ENCODE results near the gene UGT2B17.
A peak's percentile ranks its signal among the peaks of the same experiment; 100 is the strongest.
"Not testable (repeated sequence)": the region's sequence is repeated elsewhere in the genome, so short reads cannot be mapped to it uniquely, and the experiment has no call there.

UGT2B17 gene

DNA sequence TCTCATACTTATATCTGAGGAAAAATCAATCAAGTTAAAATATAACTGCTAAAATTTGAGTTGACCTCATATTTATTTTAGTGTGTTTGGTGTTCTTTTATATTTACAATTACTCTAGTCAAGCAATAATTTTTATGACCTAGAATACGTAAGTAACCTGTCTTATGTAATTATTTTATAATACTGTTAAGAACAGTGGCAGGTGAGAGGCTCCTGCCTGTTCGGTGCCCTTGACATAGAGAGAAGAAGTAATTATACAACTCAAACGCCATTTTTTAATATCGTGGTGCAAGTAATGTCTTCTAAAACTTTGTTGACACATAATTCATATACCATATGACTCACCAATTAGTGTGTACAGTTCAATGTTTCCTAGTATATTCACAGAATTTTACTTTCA, 7.6 kb downstream of the UGT2B17 start:
- not testable (repeated sequence) for DNase-seq

DNA sequence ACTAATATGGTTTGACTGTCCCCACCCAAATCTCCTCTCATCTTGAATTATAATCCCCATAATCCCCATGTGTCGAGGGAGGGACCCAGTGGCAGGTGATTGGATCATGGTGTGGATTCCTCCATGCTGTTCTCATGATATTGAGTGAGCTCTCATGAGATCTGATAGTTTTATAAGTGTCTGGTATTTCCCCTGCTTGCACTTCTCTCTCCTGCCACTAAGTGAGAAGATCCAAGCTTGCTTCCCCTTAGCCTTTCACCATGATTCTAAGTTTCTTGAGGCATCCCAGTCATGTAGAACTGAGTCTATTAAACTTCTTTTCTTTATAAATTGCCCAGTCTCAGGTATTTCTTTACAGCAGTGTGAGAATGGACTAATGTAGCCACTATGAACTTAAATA, 9.8 kb downstream of the UGT2B17 start:
- not testable (repeated sequence) for DNase-seq

DNA sequence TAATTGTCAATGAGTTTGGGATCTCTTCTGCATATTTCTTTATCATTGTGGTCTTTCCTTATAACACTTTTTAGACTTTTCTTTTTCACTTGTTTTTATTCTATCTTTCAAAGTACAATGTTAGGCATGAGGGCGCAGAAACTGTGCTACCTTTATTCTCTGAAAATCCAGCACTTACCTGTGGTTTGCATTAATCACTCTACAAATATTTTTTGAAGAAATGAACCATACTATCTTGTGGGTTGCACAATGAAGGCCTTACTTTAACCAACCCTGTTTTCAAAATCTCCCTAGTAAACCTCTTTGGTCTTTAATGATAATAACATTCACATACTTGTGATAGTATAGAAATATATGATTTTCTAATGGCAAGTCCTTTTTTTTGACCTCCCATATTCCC, 11.0 kb downstream of the UGT2B17 start:
- DNase-seq = not testable (repeated sequence)

DNA sequence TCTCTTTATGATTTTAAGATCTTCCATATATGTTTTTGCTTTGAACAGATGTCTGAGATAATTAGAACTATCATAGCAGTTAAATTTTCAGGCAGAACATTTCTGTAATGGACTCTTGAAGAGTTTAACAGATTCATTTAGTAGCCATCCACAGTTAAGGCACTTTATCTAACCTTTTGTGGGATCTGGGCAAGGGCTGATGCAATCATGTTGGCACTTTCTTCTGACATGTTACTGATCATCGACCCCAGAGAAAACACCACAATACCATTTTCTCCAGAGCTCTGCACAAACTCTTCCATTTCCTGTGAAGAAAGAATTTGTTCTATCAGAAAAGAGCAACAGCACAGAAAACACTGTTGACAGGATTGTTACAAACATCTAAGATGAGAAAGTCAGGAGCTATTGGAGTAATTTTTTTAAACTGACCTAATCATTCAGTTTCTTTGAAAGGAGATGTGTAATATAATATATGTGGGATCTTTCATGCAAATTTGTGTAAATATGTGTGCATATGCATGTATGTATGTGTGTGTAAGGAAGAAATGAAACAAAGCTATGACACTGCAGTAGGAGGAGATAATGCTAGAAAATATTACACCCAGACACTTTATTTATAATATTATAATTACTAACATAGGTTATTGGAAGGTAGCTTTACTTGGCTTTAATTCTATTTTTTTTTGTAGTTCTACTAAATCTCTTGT, 15.6 kb downstream of the UGT2B17 start:
- not testable (repeated sequence) for DNase-seq

DNA sequence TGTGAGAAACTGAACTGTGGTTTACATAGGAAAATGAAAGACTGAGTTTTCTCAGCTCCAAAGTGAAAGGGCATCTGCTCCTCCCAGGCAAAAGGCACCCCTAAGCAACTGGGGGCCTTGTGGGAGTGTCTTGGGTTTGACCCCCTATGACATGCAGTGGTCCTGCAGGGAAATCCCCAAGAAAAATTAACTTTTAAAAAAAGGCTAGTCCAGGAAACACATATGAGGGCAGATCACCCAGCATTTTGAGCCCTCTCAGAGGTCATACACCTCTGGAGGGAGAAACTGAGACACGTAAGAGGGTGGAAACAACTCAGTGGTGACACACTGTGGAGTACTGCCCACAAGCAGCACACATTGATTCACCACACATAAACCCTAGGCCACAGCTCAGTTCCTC, 22.3 kb downstream of the UGT2B17 start:
- not testable (repeated sequence) for DNase-seq

DNA sequence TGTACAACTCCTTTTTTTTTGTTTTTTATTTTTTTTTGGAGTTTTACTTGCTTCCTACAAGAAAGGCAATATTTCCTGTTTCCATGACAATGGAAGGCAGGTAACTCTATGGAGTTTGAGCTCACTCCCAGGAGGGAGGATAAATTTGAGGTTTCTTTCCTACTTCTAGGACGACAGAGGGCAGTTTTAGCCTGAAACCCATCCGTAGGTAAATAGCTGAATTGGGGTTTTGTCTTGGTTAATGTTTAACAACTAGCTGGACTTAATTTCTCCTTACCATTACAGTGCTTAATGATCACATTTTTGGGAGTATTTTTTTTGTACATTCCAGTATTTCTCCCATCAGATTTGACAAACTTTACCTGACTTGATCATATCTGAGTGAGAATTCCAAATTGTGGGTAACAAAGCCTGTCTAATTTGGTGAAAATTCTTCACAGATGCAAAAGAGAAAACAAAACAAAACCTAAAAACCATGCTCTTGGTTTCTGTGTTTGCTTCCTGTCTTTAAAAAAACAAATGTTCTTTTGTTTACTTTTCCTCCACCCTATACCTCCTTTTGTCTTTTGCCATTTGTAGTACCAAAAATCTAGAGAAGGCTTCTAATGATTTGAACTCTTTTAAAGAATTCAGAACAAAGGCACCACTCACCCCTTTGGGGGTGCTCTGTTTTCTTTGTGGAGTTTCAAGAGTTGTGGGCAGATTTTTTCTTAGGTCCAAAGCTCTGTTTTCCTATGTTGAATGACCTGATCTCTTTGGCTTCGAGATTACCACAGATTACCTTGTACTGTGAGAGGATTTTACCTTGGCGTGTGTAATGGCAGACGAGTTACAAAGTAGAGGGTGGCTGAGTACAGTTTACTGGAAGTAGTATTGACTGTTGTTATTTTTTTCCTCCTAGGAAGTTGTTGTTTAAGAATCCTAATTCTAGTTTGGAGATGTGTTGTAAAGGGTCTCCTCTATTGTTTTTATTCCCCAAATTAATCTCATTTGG, 23.0 kb downstream of the UGT2B17 start:
- not testable (repeated sequence) for DNase-seq

DNA sequence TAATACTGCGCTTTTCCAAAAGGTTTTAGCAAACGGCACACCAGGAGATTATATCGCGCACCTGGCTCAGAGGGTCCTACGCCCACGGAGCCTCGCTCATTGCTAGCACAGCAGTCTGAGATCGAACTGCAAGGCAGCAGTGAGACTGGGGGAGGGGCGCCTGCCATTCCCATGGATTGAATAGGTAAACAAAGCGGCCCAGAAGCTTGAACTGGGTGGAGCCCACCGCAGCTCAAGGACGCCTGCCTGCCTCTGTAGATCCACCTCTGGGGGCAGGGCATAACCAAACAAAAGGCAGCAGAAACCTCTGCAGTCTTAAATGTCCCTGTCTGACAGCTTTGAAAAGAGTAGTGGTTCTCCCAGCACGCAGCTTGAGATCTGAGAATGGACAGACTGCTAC, 33.4 kb downstream of the UGT2B17 start:
- not testable (repeated sequence) for DNase-seq

DNA sequence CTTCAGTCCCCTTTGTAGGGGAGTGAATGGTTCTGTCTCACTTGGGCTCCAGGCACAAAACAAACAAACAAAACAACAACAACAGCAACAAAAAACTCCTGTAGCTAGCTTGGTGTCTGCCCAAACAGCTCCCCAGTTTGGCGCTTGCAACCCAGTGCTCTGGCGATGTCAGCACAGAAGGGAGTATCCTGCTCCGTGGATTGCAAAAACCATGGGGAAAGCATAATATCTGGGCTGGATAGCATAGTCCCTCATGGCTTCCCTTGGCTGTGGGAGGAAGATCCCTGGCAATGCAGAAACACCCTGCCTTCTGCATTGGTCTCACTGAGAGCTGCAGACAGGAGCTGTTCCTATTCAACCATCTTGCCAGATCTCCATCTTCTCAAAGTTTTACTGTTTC, 39.7 kb downstream of the UGT2B17 start:
- no peak for DNase-seq

DNA sequence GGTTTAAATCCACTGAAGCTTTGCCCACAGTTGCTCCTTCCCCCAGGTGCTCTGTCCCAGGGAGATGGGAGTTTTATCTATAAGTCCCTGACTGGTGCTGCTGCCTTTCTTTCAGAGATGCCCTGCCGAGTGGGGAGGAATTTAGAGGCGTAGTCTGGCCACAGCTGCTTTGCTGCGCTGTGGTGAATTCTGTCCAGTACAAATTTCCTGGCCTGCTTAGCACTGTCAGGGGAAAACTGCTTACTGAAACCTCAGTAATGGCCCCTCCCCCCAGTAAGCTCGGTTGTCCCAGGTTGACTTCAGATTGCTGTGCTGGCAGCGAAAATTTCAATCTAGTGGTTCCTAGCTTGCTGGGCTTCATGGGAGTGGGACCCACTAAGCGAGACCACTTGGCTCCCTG, 40.1 kb downstream of the UGT2B17 start:
- no peak for DNase-seq

DNA sequence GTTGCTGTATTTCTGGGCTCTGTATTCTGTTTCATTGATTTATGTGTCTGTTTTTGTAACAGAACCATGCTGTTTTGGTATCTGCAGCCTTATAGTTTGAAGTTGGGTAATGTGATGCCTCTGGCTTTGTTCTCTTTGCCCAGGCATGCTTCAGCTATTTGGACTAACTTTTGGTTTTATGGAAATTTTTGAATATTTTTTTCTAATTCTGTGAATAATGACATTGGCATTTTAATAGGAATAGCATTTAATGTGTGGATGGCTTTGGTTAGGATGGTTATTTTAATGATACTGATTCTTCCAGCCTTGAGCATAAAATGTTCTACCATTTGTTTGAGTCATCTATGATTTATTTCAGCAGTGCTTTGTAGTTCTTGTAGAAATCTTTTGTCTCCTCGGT, 53.9 kb downstream of the UGT2B17 start:
- not testable (repeated sequence) for DNase-seq

DNA sequence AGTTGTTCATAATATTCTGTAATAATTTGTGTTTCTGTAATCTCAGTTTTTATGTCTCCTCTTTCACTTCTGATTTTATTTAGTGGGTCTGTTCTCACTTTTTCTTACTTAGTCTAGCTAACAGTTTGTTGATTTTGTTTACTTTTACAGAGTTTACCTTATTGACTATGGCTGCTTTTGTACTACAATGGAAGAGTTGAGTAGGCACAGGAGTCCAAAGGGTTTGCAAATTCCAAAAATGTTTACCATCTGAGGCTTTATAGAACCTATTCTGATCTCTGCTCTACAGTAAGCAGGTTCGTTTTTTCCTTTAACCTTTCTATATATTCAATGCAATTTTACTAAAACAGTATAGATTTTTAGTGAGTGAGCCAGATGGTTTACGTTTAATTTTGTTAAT, 55.1 kb downstream of the UGT2B17 start:
- no peak for DNase-seq

DNA sequence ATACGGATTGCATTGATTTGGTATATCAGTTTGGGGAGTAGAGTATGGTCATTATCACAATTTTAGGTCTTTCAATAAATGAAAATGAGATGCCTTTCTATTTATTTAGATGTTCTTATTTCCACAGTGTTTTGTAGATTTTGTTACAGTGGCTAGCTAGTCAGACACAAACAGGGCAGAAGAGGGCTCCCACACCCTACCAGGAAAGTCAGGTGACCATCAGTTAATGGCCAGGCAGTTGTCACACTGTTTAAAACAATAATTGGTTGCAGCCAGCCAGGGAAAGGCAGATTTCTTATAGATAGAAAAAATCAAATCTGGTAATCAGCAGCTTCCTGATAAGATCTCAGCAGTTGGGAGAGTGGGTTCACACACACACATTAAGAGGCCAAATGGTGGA, 57.2 kb downstream of the UGT2B17 start:
- DNase-seq = no peak

DNA sequence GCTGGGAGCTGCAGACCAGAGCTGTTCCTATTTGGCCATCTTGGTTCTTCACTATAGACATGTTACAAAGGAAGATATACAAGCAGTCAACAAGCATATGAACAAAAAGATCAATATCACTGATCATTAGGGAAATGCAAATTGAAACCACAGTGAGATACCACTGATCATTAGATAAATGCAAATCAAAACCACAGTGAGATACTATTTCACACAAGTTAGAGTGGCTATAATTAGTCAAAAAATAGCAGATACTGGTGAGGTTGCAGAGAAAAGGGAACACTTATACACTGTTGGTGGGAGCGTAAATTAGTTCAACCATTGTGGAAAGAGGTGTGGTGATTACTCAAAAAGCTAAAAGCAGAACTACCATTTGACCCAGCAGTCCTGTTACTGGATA, 70.7 kb downstream of the UGT2B17 start:
- DNase-seq = not testable (repeated sequence)

DNA sequence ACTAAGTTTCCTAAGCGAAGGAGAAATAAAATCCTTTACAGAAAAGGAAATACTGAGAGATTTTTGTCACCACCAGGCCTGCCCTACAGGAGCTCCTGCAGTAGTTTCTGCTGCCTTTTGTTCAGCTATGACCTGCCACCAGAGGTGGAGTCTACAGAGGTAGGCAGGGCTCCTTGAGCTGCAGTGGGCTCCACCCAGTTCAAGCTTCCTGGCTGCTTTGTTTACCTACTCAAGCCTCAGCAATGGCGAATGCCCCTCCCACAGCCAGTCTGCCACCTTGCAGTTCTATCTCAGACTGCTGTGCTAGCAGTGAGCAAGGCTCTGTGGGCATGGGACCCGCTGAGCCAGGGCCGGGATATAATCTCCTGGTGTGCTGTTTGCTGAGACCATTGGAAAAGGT, 71.3 kb downstream of the UGT2B17 start:
- DNase-seq = not testable (repeated sequence)

DNA sequence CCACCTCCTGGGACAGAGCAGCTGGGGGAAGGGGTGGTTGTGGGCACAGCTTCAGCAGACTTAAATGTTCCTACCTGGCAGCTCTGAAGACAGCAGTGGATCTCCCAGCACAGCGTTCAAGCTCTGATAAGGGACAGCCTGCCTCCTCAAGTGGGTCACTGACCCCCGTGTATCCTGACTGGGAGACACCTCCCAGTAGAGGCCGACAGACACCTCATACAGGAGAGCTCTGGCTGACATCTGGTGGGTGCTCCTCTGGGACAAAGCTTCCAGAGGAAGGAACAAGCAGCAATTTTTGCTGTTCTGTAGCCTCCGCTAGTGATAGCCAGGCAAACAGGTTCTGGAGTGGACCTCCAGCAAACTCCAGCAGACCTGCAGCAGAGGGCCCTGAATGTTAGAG, 72.7 kb downstream of the UGT2B17 start:
- DNase-seq = not testable (repeated sequence)

DNA sequence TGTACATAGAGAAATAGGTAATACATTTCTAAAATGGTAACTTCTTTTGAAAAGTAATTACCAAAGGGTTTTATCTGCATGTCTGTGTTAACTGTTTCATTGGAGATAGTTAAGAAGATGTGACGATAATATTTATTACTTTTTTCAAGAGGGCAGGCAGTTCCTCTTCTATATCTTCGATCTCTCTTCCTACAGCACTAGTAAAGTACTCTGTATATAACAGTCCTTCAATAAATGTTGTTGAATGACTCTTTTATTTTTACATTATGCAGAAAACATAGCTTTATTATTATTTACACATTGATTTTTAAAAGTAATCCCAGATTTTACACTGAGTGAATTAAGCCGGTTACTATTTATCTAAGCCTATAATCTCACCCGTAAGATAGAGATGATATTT, 77.1 kb downstream of the UGT2B17 start:
- no peak for DNase-seq

DNA sequence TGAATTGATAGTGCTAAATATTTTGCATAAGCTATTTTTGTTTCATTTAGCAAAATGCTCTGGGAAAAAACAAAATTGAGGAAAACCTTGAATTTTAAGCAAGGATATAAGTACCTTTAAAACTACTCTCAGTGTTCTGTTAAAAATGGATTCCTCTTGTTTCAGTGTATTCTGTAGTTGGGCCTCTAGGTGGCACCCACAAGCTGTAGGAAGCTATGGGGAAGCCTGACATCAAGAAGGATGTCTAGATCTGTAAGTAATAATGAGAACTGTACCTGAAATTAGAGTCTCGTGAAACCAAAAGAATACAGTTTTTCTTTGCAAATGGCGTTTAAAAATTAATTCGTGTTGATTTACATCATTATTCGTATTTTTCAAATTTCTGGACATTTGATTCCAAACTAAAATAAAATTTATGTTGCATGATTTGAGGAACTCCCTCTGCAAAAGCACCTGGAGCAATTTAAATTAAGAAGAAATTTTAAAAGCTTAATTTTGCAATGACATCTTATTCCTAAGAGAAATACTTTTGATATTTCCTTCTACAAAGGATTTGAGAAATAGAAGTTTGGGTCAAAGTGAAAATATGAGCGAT, 77.6 kb downstream of the UGT2B17 start:
- peak; percentile 43 for DNase-seq

DNA sequence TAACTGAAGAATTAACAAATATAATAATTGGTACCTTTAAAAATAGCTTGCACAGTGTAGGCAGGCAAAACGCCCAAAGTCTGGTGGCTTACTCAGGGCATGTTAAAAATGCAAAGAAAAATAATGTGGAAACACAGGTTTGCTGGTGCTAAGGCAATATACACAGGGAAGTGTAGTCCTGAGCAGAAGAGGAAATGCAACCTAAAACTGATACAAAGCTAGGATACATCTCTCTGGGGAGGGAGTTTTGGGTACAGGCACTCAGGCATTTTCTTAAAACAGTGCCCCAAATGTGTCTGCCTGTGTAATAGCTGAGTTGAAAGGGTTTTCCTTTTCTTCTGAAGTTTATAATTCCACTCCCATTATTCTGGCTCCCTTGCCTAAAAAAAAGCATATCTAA, 81.4 kb downstream of the UGT2B17 start:
- DNase-seq = no peak

DNA sequence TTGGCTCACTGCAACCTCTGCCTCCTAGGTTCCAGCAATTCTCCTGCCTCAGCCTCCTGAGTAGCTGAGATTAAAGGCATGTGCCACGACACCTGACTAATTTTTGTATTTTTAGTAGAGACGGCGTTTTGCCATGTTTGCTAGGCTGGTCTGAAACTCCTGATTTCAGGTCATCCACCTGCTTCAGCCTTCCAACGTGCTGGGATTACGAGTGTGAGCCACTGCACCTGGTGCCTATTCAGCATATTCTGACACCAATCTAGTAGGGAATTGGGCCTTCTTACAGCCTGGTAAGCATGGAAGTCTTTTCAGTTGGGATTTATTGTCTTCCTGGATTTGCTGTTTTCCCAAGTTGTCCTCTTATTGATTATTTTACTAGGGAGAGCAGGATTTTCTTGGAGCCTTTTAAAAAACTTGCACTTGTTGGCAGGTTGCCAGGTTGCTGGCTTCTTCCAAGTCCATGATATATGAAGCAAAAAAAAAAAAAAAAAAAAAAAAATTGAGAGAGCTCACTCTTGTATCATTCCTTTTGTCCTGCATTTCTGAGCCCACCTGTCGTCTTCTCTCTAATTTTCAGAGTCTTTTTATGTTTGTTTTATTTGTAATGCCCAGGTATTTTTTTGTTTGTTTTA, 85.2 kb downstream of the UGT2B17 start:
- peak; percentile 3 for DNase-seq

DNA sequence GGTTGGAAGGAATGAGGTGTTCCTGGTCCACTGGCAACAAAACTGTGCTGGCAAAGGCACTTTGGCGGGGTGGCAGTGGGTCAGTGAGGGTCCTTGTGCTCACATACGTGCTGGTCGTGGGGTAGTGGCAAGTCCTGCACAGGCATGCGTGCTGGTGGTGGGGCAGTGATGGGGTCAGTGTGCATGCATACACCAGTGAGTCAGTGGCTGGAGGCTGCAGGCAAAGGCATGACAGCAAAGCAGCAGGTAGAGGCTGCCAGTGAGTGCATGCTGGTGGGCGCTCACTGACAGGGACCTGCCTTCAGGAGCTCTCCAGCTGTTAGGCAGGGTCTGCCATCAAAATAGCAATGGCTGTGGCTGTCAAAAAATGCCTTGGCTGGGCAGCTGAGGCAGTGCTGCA, 86.8 kb downstream of the UGT2B17 start:
- no peak for DNase-seq
